Parathyroid adenoma (tissue), 2 donors: ENCODE data around the gene RSF1.
"Not testable (repeated sequence)": the region's sequence is repeated elsewhere in the genome, so short reads cannot be mapped to it uniquely, and the experiment has no call there.

Experiments
- H2AFZ ChIP-seq: fragments of 300-600 bp; sonication (generic); one replicate; pipeline ENCODE4 v1.7.0; 2017; ENCODE audit warnings: antibody characterized with exemption, mild to moderate bottlenecking
- H3K27ac ChIP-seq: fragments of 300-600 bp; sonication (generic); one replicate; pipeline ENCODE4 v1.7.0; 2017
- H3K27me3 ChIP-seq: fragments of 300-600 bp; sonication (generic); one replicate; pipeline ENCODE4 v1.7.0; 2017; ENCODE audit warnings: low read length; ENCODE audit not compliant: control insufficient read depth, insufficient read depth
- H3K36me3 ChIP-seq: fragments of 300-600 bp; sonication (generic); one replicate; pipeline ENCODE4 v1.7.0; 2017; ENCODE audit warnings: low read length; ENCODE audit not compliant: control insufficient read depth, insufficient read depth
- H3K4me1 ChIP-seq: fragments of 300-600 bp; sonication (generic); one replicate; pipeline ENCODE4 v1.7.0; 2017; ENCODE audit warnings: control low read depth
- H3K4me2 ChIP-seq: fragments of 300-600 bp; sonication (generic); one replicate; pipeline ENCODE4 v1.7.0; 2017; ENCODE audit warnings: low read length
- H3K4me3 ChIP-seq: fragments of 300-600 bp; sonication (generic); one replicate; pipeline ENCODE4 v1.7.0; 2017; ENCODE audit warnings: low read depth, low read length
- H3K79me2 ChIP-seq: fragments of 300-600 bp; sonication (generic); one replicate; pipeline ENCODE4 v1.7.0; 2017; ENCODE audit warnings: control low read depth
- H3K9ac ChIP-seq: fragments of 300-600 bp; sonication (generic); one replicate; pipeline ENCODE4 v1.7.0; 2017; ENCODE audit warnings: mild to moderate bottlenecking
- H3K9me3 ChIP-seq: fragments of 300-600 bp; sonication (generic); one replicate; pipeline ENCODE4 v1.7.0; 2017; ENCODE audit warnings: low read length; ENCODE audit not compliant: control insufficient read depth
- CTCF ChIP-seq: fragments of 300-600 bp; sonication (generic); IDR thresholded peaks from one replicate; pipeline ENCODE4 v1.7.0; 2017; ENCODE audit warnings: antibody characterized with exemption, mild to moderate bottlenecking
- donor health status: primary hyperparathyroidism.

Gene RSF1

GRCh38 chr11:77637345-77638165 is 183.0 kb downstream of the RSF1 start, which contains the start of gene CLNS1A:
CLNS1A (minus strand) TSS chr11:77637794; CDS start chr11:77637714, 80 bp downstream.
- Histone ChIP-seq H3K4me1 (no peaks in the 10 kb centered on the region), H3K27me3 (no peaks in the 10 kb centered on the region)
- TF ChIP-seq CTCF: no peak

GRCh38 chr11:77636731-77637344 is 183.7 kb downstream of the RSF1 start:
- H3K36me3 ChIP-seq: no peaks in the 10 kb centered on the region
- no peaks in the 10 kb centered on the region for H3K4me1 ChIP-seq
- no peak overlapping the region for H3K27ac ChIP-seq
- peak overlapping the region; percentile 88 for H3K4me3 ChIP-seq
- H3K9me3 ChIP-seq: no peaks in the 10 kb centered on the region
- H3K9ac ChIP-seq: peak overlapping the region; percentile 46
- no peak overlapping the region for H2AFZ ChIP-seq
- TF ChIP-seq CTCF: no peak
- H3K27me3 ChIP-seq: no peaks in the 10 kb centered on the region
- H3K4me2 ChIP-seq: peak overlapping the region; percentile 77
- H3K79me2 ChIP-seq: peaks cover 5% of the 10 kb centered on the region

More at GRCh38 chr11:77637345-77638165, 183.0 kb downstream of the RSF1 start, which contains the start of gene CLNS1A:
- Histone ChIP-seq H3K9ac (peak within 1 kb of the TSS; percentile 46), H3K4me2 (peak within 1 kb of the TSS; percentile 77), H3K79me2 (peaks cover 5% of the 10 kb centered on the region), H3K4me3 (peak within 1 kb of the TSS; percentile 88), H3K27ac (peak within 1 kb of the TSS; percentile 79), H3K36me3 (no peaks in the 10 kb centered on the region), H2AFZ (peak within 1 kb of the TSS; percentile 93), H3K9me3 (no peaks in the 10 kb centered on the region)

DNA sequence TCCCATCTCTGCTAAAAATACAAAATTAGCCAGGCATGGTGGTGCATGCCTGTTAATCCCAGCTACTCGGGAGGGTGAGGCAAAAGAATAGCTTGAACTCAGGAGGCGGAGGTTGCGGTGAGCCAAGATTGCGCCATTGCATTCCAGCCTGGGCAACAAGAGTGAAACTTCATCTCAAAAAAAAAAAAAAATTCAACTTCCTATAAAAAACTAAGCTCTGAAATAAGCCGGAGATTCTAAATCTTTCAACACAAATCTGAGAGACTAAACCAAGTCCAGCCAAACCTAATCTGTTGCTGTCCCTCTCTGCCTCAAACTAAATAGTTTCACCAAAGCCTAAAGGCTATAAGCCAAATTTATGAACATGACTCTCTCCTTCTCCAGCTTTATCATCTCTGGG is 186.6 kb downstream of the RSF1 start:
- H3K27me3 ChIP-seq, H3K4me2 ChIP-seq, H3K27ac ChIP-seq, H3K79me2 ChIP-seq, H3K36me3 ChIP-seq, H3K9ac ChIP-seq, H3K4me3 ChIP-seq, H2AFZ ChIP-seq, H3K9me3 ChIP-seq, H3K4me1 ChIP-seq: not testable (repeated sequence)

GRCh38 chr11:77630157-77630710 is 190.3 kb downstream of the RSF1 start:
- no peak overlapping the region for H2AFZ ChIP-seq
- H3K4me1 ChIP-seq: no peaks in the 10 kb centered on the region
- no peaks in the 10 kb centered on the region for H3K9me3 ChIP-seq
- H3K4me2 ChIP-seq: no peak overlapping the region
- H3K9ac ChIP-seq: no peak overlapping the region
- H3K27me3 ChIP-seq: no peaks in the 10 kb centered on the region
- no peak overlapping the region for H3K27ac ChIP-seq
- no peak for TF ChIP-seq CTCF
- no peaks in the 10 kb centered on the region for H3K36me3 ChIP-seq
- H3K79me2 ChIP-seq: no peaks in the 10 kb centered on the region
- H3K4me3 ChIP-seq: no peak overlapping the region

DNA sequence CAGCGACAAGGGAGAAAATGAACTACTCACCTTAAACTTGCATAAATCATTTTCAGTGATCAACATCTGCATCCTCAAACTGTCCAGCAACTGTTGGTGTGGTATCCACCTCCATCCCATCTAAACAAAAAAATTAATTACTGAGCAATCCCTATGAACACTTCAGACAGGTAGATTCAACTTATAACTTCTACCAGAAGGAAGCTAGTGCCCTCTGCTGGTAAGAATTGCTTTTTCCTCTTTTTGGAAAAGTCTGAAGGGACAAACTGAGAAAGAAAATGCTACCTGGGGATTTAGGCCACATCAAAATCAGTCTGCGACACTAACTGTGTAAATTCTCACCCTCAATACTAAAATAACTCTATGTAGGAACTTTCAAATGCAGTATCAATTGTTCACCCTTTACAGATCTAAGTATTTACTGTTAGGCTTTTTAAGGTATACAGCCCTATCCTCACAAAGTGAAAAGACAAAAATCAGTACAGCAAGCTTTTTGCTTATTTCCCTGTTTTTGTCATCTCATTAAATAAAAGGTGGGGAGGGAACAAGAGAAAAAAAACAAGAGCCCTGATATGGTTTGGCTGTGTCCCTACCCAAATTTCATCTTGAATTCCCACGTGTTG is 200.8 kb downstream of the RSF1 start:
- Histone ChIP-seq H3K79me2 (no peaks in the 10 kb centered on the region), H3K36me3 (no peaks in the 10 kb centered on the region), H3K4me1 (no peaks in the 10 kb centered on the region), H3K27ac (no peak overlapping the region), H3K9ac (no peak overlapping the region), H3K27me3 (no peaks in the 10 kb centered on the region), H2AFZ (no peak overlapping the region), H3K4me2 (no peak overlapping the region), H3K4me3 (no peak overlapping the region), H3K9me3 (no peaks in the 10 kb centered on the region)
- TF ChIP-seq CTCF: peak; percentile 41
